ENCODE measurements around the gene COL4A4. TPM values are rescaled to one million over a fixed set of nuclear protein-coding genes. Genes with fewer than 3 reads are reported as not detected.

COL4A4 gene
- total RNA-seq, 1 donor: 0.36 TPM

GRCh38 chr2:227035711-227036367 is 128.2 kb downstream of the COL4A4 start:
- H3K4me2 ChIP-seq (ENCODE audit: insufficient read depth, low read length): no peak overlapping the region
- no peaks in the 10 kb centered on the region for H4K20me1 ChIP-seq (ENCODE audit: insufficient read depth, low read length)
- H3K9me3 ChIP-seq (ENCODE audit: low read depth, low read length): no peaks in the 10 kb centered on the region
- no peak overlapping the region for H2AFZ ChIP-seq (ENCODE audit: low read length)
- H3K4me1 ChIP-seq (ENCODE audit: insufficient read depth, low read length): no peaks in the 10 kb centered on the region
- no peak for DNase-seq (ENCODE audit: insufficient read length, low spot score, missing footprints)
- H3K4me3 ChIP-seq (ENCODE audit: insufficient read depth, low read length): no peak overlapping the region
- H3K27me3 ChIP-seq (ENCODE audit: insufficient read depth, low read length): peaks cover 3% of the 10 kb centered on the region
- no peaks in the 10 kb centered on the region for H3K79me2 ChIP-seq (ENCODE audit: insufficient read depth, low read length)
- H3K27ac ChIP-seq (ENCODE audit: low read depth, low read length): no peak overlapping the region
- H3K36me3 ChIP-seq (ENCODE audit: insufficient read depth, low read length): no peaks in the 10 kb centered on the region
- no peak for TF ChIP-seq CTCF (IDR thresholded peaks at IDR 0.05; ENCODE audit: extremely low read depth, low read depth, low read length)

- H3K4me3 ChIP-seq (ENCODE audit: insufficient read depth, low read length): no peak overlapping the region
- no peaks in the 10 kb centered on the region for H3K9me3 ChIP-seq (ENCODE audit: low read depth, low read length)
- H3K79me2 ChIP-seq (ENCODE audit: insufficient read depth, low read length): no peaks in the 10 kb centered on the region
- no peak overlapping the region for H3K4me2 ChIP-seq (ENCODE audit: insufficient read depth, low read length)
- H3K27ac ChIP-seq (ENCODE audit: low read depth, low read length): no peak overlapping the region
- no peaks in the 10 kb centered on the region for H4K20me1 ChIP-seq (ENCODE audit: insufficient read depth, low read length)
- peaks cover 3% of the 10 kb centered on the region for H3K27me3 ChIP-seq (ENCODE audit: insufficient read depth, low read length)
- H3K36me3 ChIP-seq (ENCODE audit: insufficient read depth, low read length): no peaks in the 10 kb centered on the region
- TF ChIP-seq CTCF (IDR thresholded peaks at IDR 0.05; ENCODE audit: extremely low read depth, low read depth, low read length): peak; percentile 90
- no peak for DNase-seq (ENCODE audit: insufficient read length, low spot score, missing footprints)
- no peaks in the 10 kb centered on the region for H3K4me1 ChIP-seq (ENCODE audit: insufficient read depth, low read length)
- H2AFZ ChIP-seq (ENCODE audit: low read length): no peak overlapping the region
Observed at GRCh38 chr2:227033471-227034148, 130.4 kb downstream of the COL4A4 start.

GRCh38 chr2:227031379-227031778 is 132.6 kb downstream of the COL4A4 start:
- Histone ChIP-seq H3K4me3 (ENCODE audit: insufficient read depth, low read length) (no peak overlapping the region), H4K20me1 (ENCODE audit: insufficient read depth, low read length) (no peaks in the 10 kb centered on the region), H3K4me2 (ENCODE audit: insufficient read depth, low read length) (no peak overlapping the region), H3K9me3 (ENCODE audit: low read depth, low read length) (no peaks in the 10 kb centered on the region), H3K36me3 (ENCODE audit: insufficient read depth, low read length) (no peaks in the 10 kb centered on the region), H2AFZ (ENCODE audit: low read length) (no peak overlapping the region), H3K27ac (ENCODE audit: low read depth, low read length) (no peak overlapping the region), H3K4me1 (ENCODE audit: insufficient read depth, low read length) (no peaks in the 10 kb centered on the region), H3K79me2 (ENCODE audit: insufficient read depth, low read length) (no peaks in the 10 kb centered on the region), H3K27me3 (ENCODE audit: insufficient read depth, low read length) (peaks cover 3% of the 10 kb centered on the region)
- no peak for DNase-seq (ENCODE audit: insufficient read length, low spot score, missing footprints)
- no peak for TF ChIP-seq CTCF (IDR thresholded peaks at IDR 0.05; ENCODE audit: extremely low read depth, low read depth, low read length)

- no peak overlapping the region for H3K4me2 ChIP-seq (ENCODE audit: insufficient read depth, low read length)
- H4K20me1 ChIP-seq (ENCODE audit: insufficient read depth, low read length): no peaks in the 10 kb centered on the region
- TF ChIP-seq CTCF (IDR thresholded peaks at IDR 0.05; ENCODE audit: extremely low read depth, low read depth, low read length): no peak
- no peak for DNase-seq (ENCODE audit: insufficient read length, low spot score, missing footprints)
- no peaks in the 10 kb centered on the region for H3K36me3 ChIP-seq (ENCODE audit: insufficient read depth, low read length)
- H3K9me3 ChIP-seq (ENCODE audit: low read depth, low read length): no peaks in the 10 kb centered on the region
- H3K27me3 ChIP-seq (ENCODE audit: insufficient read depth, low read length): no peaks in the 10 kb centered on the region
- H3K4me1 ChIP-seq (ENCODE audit: insufficient read depth, low read length): no peaks in the 10 kb centered on the region
- H2AFZ ChIP-seq (ENCODE audit: low read length): no peak overlapping the region
- no peak overlapping the region for H3K27ac ChIP-seq (ENCODE audit: low read depth, low read length)
- H3K79me2 ChIP-seq (ENCODE audit: insufficient read depth, low read length): no peaks in the 10 kb centered on the region
- H3K4me3 ChIP-seq (ENCODE audit: insufficient read depth, low read length): no peak overlapping the region
Observed at GRCh38 chr2:227030789-227031188, 133.2 kb downstream of the COL4A4 start.

Data from osteoblast (primary cell).